NCI-H1105 (cell line): Measurements from ENCODE around the gene STAG1.
"Not testable (repeated sequence)": the region's sequence is repeated elsewhere in the genome, so short reads cannot be mapped to it uniquely, and the experiment has no call there.

Source experiments
- DNase-seq: peaks from one replicate; lab custom pipeline; 2025; lab: John Stamatoyannopoulos, UW

Gene STAG1

GRCh38 chr3:136645915-136646314 is 106.3 kb downstream of the STAG1 start:
- no peak for DNase-seq

GRCh38 chr3:136644212-136644611 is 108.0 kb downstream of the STAG1 start:
- no peak for DNase-seq

GRCh38 chr3:136643380-136643779 is 108.8 kb downstream of the STAG1 start:
- not testable (repeated sequence) for DNase-seq

DNA sequence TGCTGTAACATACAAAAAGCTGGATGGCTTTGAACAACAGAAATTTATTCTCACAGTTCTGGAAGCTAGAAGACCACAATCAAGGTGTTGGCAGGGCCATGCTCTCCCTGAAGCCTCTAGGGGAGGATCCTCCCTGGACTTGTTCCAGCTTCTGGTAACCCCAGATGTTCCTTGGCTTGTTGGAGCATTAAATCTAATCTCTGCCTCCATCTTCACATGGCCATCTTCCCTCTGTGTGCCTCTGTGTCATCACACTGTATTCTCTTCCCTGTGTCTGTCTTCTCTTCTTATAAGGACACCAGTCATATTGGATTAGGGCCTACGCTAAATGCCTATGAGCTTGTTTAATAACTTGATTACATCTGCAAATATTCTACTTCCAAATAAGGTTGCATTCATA is 109.5 kb downstream of the STAG1 start:
- no peak for DNase-seq

- no peak for DNase-seq
Observed at GRCh38 chr3:136639069-136639468, 113.1 kb downstream of the STAG1 start.

DNA sequence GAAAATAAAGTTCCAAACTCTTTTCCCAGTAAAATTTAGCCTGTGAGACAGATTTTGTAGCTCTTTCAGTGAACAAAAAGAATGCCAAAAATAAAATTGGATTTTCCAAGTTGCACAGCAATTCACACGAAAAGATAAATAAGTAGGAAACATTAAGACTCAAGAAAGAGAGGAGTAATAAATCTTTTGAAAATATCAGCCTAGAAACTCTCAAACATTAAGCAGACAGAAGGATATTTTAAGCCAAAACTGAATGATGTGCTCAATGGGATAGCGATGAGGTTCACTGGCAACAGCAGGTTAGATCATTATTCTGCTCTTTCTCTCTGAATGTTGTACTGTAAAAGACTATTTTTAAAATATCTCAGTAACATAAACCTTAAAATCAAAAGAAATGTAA is 115.0 kb downstream of the STAG1 start:
- DNase-seq: no peak

DNA sequence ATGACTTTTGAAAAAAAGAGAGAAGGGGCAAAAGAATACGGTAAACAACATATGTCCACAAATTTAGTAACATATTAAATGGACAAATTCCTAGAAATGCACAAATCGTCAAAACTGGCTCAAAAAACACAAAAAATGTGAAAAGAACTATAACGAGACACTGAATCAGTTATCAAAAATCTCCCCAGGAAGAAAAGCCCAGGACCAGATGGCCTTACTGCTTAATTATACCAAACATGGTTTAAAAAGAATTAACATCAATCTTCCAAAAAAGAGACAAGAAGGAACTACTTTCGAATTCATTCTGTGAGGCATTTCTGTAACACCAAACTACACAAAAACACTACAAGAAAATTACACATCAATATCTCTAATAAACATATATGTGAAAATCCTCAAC is 117.4 kb downstream of the STAG1 start:
- DNase-seq: no peak

- no peak for DNase-seq
Observed at GRCh38 chr3:136632625-136633081, 119.5 kb downstream of the STAG1 start.

DNA sequence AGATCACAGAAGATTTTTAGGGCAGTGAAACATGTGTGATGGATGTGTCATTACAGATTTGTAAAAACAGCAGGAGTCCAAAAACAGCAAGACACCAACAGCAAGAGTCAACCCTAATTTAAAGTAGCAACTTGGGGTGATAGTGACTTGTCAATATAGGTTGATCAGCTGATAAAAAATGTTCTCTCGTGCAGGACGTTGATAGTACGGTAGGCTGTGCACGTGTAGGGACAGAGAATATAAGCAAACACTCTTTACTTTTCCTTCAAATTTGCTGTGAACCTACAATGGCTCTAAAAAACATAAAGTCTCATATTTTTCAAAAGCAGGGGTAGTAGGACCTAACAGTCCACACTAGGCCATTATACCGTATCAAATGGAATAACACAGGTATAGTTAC is 120.8 kb downstream of the STAG1 start:
- no peak for DNase-seq

DNA sequence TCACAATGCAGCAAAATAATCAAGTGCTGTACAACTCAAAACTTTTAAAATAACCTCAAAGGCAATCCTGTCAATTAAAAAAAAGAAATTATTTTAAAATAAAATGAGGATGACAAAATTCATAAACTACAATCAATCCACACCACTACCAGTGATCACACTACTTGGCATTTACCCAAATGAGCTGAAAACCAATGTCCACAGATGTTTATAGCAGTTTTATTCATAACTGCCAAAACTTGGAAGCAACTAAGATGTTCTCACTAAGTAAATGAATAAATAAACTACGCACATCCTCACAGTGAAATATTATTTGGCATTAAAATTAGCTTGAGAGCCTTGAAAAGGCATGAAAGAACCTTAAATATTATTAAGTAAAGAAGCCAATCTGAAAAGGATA is 121.3 kb downstream of the STAG1 start:
- no peak for DNase-seq

GRCh38 chr3:136626493-136626892 is 125.7 kb downstream of the STAG1 start:
- no peak for DNase-seq

- DNase-seq: no peak
Observed at GRCh38 chr3:136624894-136625815, 127.0 kb downstream of the STAG1 start.

- DNase-seq: no peak
Observed at GRCh38 chr3:136624371-136624770, 127.8 kb downstream of the STAG1 start.

- no peak for DNase-seq
Observed at GRCh38 chr3:136621628-136622027, 130.6 kb downstream of the STAG1 start.

GRCh38 chr3:136620436-136620835 is 131.7 kb downstream of the STAG1 start:
- DNase-seq: no peak

DNA sequence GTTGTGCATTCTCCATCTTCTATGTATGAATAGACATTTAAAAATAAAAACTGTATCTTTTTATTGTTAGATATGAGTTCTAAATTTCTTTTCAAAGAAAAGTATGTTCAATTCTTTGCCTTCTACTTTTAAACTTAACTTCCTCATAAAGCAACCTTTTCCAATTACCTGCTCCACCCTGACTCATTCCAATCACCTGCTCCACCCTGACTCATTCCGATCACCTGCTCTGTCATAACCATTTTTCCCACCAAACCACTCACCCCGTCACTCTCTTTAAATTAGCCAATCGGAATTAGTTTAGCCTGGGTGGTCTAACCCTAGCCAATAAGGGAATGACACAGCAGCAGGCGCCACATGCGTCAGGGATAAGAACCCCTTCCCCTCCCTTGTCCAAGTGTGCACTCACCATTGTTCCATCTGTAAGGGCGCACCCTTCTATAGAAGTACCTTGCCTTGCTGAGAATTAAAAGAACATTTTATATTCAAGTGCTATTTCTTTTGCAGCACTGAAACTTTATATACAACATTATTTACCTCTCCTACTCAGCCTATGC is 134.1 kb downstream of the STAG1 start:
- DNase-seq: not testable (repeated sequence)

DNA sequence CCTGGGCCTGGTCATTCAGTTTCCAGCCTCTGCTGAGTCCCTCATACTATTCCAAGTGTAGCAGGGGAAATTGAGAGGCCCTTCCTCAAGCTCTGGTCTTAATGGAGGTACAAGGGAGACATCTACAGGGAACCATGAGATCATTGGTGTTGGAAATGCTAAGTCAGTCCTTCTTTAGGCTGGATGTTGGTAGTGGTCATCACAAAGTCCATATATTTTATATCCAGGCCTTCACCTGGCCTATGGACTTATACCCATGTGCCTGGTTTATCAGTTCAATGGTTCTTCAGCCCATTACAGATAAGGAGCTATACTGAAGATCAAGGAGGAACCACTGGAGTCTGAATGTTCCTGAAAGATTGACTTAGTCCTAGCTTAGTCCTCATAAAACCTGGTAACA is 135.0 kb downstream of the STAG1 start:
- no peak for DNase-seq

- DNase-seq: no peak
Observed at GRCh38 chr3:136612512-136612911, 139.7 kb downstream of the STAG1 start.

DNA sequence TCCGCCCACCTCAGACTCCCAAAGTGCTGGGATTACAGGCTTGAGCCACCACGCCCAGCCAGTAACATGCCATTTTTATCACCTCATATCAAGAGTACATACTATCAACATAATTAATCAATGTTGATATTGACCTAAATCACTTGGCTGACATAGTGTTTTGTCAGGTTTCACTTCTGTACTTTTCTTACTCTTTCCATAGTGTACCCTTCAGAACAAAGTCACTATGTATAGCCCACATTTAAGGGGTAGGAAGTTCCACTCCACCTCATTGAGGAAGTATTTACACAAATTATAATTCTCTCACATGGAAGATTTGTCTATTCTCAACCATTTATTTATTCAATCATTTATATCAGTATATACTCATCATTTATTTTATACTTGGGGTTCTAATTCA is 145.2 kb downstream of the STAG1 start:
- DNase-seq: no peak

GRCh38 chr3:136606216-136606615 is 146.0 kb downstream of the STAG1 start:
- DNase-seq: not testable (repeated sequence)

- DNase-seq: no peak
Observed at GRCh38 chr3:136604961-136605360, 147.2 kb downstream of the STAG1 start.

- DNase-seq: no peak
Observed at GRCh38 chr3:136602818-136603217, 149.4 kb downstream of the STAG1 start.

DNA sequence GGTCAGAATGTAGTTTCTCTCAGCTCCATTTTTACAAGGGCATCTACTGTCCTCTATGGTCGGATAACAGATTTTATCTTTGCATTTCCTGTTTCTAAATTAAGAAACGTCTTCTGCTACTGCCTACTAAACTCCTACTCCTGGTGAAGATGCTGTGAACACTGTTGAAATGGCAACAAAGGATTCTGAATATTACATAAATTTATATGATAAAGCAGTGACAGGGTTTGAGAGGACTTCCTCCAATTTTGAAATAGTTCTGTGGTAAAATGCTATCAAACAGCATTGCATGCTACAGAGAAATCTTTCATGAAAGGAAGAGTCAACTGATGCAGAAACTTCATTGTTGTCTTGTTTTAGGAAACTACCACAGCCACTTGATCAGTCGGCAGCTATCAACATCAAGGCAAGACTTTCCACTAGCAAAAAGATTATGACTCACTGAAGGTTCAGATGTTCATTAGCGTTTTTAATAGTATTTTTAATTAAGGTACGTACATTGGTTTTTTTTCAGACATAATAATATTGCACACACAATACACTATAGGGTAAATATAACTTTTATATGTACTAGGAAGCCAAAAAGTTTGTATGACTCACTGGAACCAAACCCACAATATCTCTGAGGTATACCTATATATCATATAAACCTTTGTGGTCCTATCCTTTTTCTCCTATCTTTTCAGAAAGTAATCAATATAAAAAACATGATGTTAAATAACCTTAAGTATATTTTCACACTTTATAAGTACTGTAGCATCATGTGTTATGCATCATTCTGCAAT is 156.1 kb downstream of the STAG1 start:
- no peak for DNase-seq
